Neural cell (in vitro differentiated cells): ENCODE results near the gene LRRC45. TPM values are rescaled to one million over a fixed set of nuclear protein-coding genes. Genes with fewer than 3 reads are reported as not detected.

Experiments
- H2AFZ ChIP-seq: fragments of 200-600, 300-800 bp; sonication (generic), shearing (Covaris generic); 2 replicates; pipeline ENCODE4 v1.6.0; 2014; ENCODE audit warnings: low read depth, mild to moderate bottlenecking, antibody characterized with exemption, low read length, moderate library complexity
- H3F3A ChIP-seq: fragments of 200-600 bp; shearing (Covaris generic); 2 replicates; pipeline ENCODE4 v1.6.1; 2016; ENCODE audit warnings: mild to moderate bottlenecking, moderate library complexity, mixed read lengths, antibody characterized with exemption, low read length; ENCODE audit not compliant: insufficient read depth, poor library complexity, severe bottlenecking
- H3K27ac ChIP-seq: fragments of 200-600, 300-800 bp; sonication (generic), shearing (Covaris generic); 2 replicates; pipeline ENCODE4 v1.5.1; 2014; ENCODE audit warnings: mild to moderate bottlenecking, low read length, moderate library complexity
- H3K27me3 ChIP-seq: fragments of 300-800, 200-600 bp; sonication (generic), shearing (Covaris generic); 2 replicates; pipeline ENCODE4 v1.6.0; 2014; ENCODE audit warnings: mild to moderate bottlenecking, low read depth, low read length, moderate library complexity; ENCODE audit not compliant: insufficient read depth
- H3K36me3 ChIP-seq: fragments of 300-800, 200-600 bp; sonication (generic), shearing (Covaris generic); 2 replicates; pipeline ENCODE4 v1.5.1; 2014; ENCODE audit warnings: mild to moderate bottlenecking, antibody characterized with exemption, low read length, moderate library complexity; ENCODE audit not compliant: insufficient read depth
- H3K4me2 ChIP-seq: fragments of 300-800, 200-600 bp; sonication (generic), shearing (Covaris generic); 2 replicates; pipeline ENCODE4 v1.6.0; 2014; ENCODE audit warnings: mild to moderate bottlenecking, low read length
- H3K4me3 ChIP-seq: fragments of 300-800, 200-600 bp; sonication (generic), shearing (Covaris generic); 2 replicates; pipeline ENCODE4 v1.5.1; 2014; ENCODE audit warnings: mild to moderate bottlenecking, low read length, moderate library complexity
- H3K79me2 ChIP-seq: fragments of 200-600 bp; shearing (Covaris generic); replicated peaks from 2 replicates; pipeline ENCODE4 v1.6.0; 2014; ENCODE audit warnings: mild to moderate bottlenecking, low read length, moderate library complexity; ENCODE audit not compliant: insufficient read depth
- H3K9ac ChIP-seq: fragments of 300-800, 200-600 bp; sonication (generic), shearing (Covaris generic); 2 replicates; pipeline ENCODE4 v1.6.1; 2016; ENCODE audit warnings: mild to moderate bottlenecking, low read length, mixed read lengths
- H3K9me2 ChIP-seq: fragments of 200-600 bp; shearing (Covaris generic); 2 replicates; pipeline ENCODE4 v1.6.1; 2016; ENCODE audit warnings: mild to moderate bottlenecking, low read length, mixed read lengths; ENCODE audit not compliant: insufficient read depth
- H3K9me3 ChIP-seq: fragments of 200-600, 300-800 bp; sonication (generic), shearing (Covaris generic); 2 replicates; pipeline ENCODE4 v1.6.1; 2016; ENCODE audit warnings: mild to moderate bottlenecking, mixed run types, low read length, moderate library complexity, mixed read lengths
- H4K20me1 ChIP-seq: fragments of 200-600 bp; shearing (Covaris generic); 2 replicates; pipeline ENCODE4 v1.6.1; 2016; ENCODE audit warnings: mild to moderate bottlenecking, mixed run types; ENCODE audit not compliant: insufficient read depth
- CTCF ChIP-seq: fragments of 450-650 bp; IDR thresholded peaks from 2 replicates; pipeline ENCODE4 v1.5.1; 2014; ENCODE audit warnings: antibody characterized with exemption, mild to moderate bottlenecking, moderate library complexity; ENCODE audit not compliant: poor library complexity, severe bottlenecking
- EP300 ChIP-seq: fragments of 450-650 bp; conservative IDR thresholded peaks from 2 replicates; pipeline ENCODE4 v1.6.1; 2014; ENCODE audit warnings: antibody characterized with exemption, mild to moderate bottlenecking, moderate library complexity; ENCODE audit not compliant: poor library complexity, severe bottlenecking
- EZH2 ChIP-seq: fragments of 200-600, 300-800 bp; shearing (Covaris generic), sonication (generic); IDR thresholded peaks from 2 replicates; pipeline ENCODE4 v1.6.1; 2014; ENCODE audit warnings: antibody characterized with exemption, low read length, borderline replicate concordance, mild to moderate bottlenecking; ENCODE audit not compliant: insufficient read depth, poor library complexity, severe bottlenecking
- MXI1 ChIP-seq: fragments of 450-650 bp; conservative IDR thresholded peaks from 2 replicates; pipeline ENCODE4 v1.6.1; 2014; ENCODE audit warnings: antibody characterized with exemption, mild to moderate bottlenecking; ENCODE audit not compliant: poor library complexity, severe bottlenecking
- POLR2AphosphoS5 ChIP-seq: IDR thresholded peaks from 2 replicates; pipeline ENCODE4 v1.6.1; 2012
- RAD21 ChIP-seq: fragments of 450-650 bp; conservative IDR thresholded peaks from 2 replicates; pipeline ENCODE4 v1.6.1; 2014; ENCODE audit warnings: antibody characterized with exemption, mild to moderate bottlenecking, moderate library complexity
- REST ChIP-seq: IDR thresholded peaks from 2 replicates; pipeline ENCODE4 v1.6.1; 2012; ENCODE audit warnings: borderline replicate concordance
- SMC3 ChIP-seq: fragments of 450-650 bp; conservative IDR thresholded peaks from 2 replicates; pipeline ENCODE4 v1.6.1; 2014; ENCODE audit warnings: antibody characterized with exemption, mild to moderate bottlenecking, moderate library complexity; ENCODE audit not compliant: poor library complexity
- TAF1 ChIP-seq: IDR thresholded peaks from 2 replicates; pipeline ENCODE4 v1.6.1; 2012; ENCODE audit warnings: low read depth
- polyA plus RNA-seq: library from polyadenylated mRNA; depleted of rRNA; stranded (reverse); fragments of >200 nt; gene quantifications from 2 replicates; pipeline ENCODE4 v1.2.3, GENCODE V29; 2014

Gene LRRC45
- polyA plus RNA-seq, 1 donor from 2014 or later: 51.7 TPM

GRCh38 chr17:82031303-82031884, 8.3 kb downstream of the LRRC45 start, which contains the start of gene RAC3:
Gene RAC3, plus strand, starts transcription at chr17:82031678. Its CDS starts 84 bp downstream, at chr17:82031762.
- H3K4me3 ChIP-seq: peak within 1 kb of the TSS; percentile 78
- peak within 1 kb of the TSS; percentile 39 for H3K27ac ChIP-seq
- H2AFZ ChIP-seq: no peak within 1 kb of the TSS
- TF ChIP-seq TAF1 (no peak), CTCF (no peak), REST (no peak), EZH2 (no peak), EP300 (no peak), POLR2AphosphoS5 (no peak), MXI1 (no peak), RAD21 (no peak), SMC3 (no peak)
- H4K20me1 ChIP-seq: no peaks in the 10 kb centered on the region
- H3K36me3 ChIP-seq: no peaks in the 10 kb centered on the region
- no peaks in the 10 kb centered on the region for H3K9me2 ChIP-seq
- no peaks in the 10 kb centered on the region for H3F3A ChIP-seq
- no peaks in the 10 kb centered on the region for H3K79me2 ChIP-seq
- peak within 1 kb of the TSS; percentile 30 for H3K4me2 ChIP-seq
- H3K9ac ChIP-seq: peak within 1 kb of the TSS; percentile 64
- no peaks in the 10 kb centered on the region for H3K9me3 ChIP-seq
- H3K27me3 ChIP-seq: no peaks in the 10 kb centered on the region

GRCh38 chr17:82031885-82032627, 9.0 kb downstream of the LRRC45 start:
- Histone ChIP-seq H3K79me2 (no peaks in the 10 kb centered on the region), H3K27ac (no peak overlapping the region), H3K9me3 (no peaks in the 10 kb centered on the region), H3K4me3 (peak overlapping the region; percentile 78), H3K9ac (peak overlapping the region; percentile 64), H4K20me1 (no peaks in the 10 kb centered on the region), H3K27me3 (no peaks in the 10 kb centered on the region), H2AFZ (no peak overlapping the region), H3F3A (peaks cover 3% of the 10 kb centered on the region), H3K4me2 (peak overlapping the region; percentile 30), H3K9me2 (no peaks in the 10 kb centered on the region), H3K36me3 (no peaks in the 10 kb centered on the region)
- TF ChIP-seq RAD21: no peak
- peak; percentile 72 for TF ChIP-seq MXI1
